Activated CD8-positive, alpha-beta memory T cell treated with anti-CD3 and anti-CD28 coated beads for 1 hour (primary cell): ENCODE results near the gene TEDC2.
"Not testable (repeated sequence)": the region's sequence is repeated elsewhere in the genome, so short reads cannot be mapped to it uniquely, and the experiment has no call there.

Experiments
- DNase-seq, 2 donors: peaks; one replicate each; pipeline ENCODE4 v3.0.0-alpha.2; 2020; ENCODE audit warnings: low read depth in 1 of 2; ENCODE audit errors: extremely low read depth in 1 of 2

Gene TEDC2

GRCh38 chr16:2437032-2437790 lies 22.7 kb upstream of the TEDC2 start:
- no peak for DNase-seq

GRCh38 chr16:2438121-2438520 lies 21.8 kb upstream of the TEDC2 start:
- no peak for DNase-seq

GRCh38 chr16:2439598-2439997 lies 20.3 kb upstream of the TEDC2 start:
- no peak for DNase-seq

- not testable (repeated sequence) for DNase-seq
Observed at GRCh38 chr16:2441143-2441804, 18.6 kb upstream of the TEDC2 start.

- DNase-seq = no peak
Observed at GRCh38 chr16:2443555-2443954, 16.4 kb upstream of the TEDC2 start.

GRCh38 chr16:2447920-2448583 lies 11.9 kb upstream of the TEDC2 start:
- DNase-seq = no peak

- DNase-seq = no peak
Observed at GRCh38 chr16:2449118-2449517, 10.8 kb upstream of the TEDC2 start.

- no peak for DNase-seq
Observed at GRCh38 chr16:2450535-2450934, 9.4 kb upstream of the TEDC2 start.

- no peak for DNase-seq
Observed at GRCh38 chr16:2450975-2451381, 8.9 kb upstream of the TEDC2 start.

- no peak for DNase-seq
Observed at GRCh38 chr16:2451851-2452320, 8.0 kb upstream of the TEDC2 start.

- DNase-seq = no peak
Observed at GRCh38 chr16:2452650-2453049, 7.3 kb upstream of the TEDC2 start.

- DNase-seq = no peak
Observed at GRCh38 chr16:2455081-2455845, 4.6 kb upstream of the TEDC2 start.

GRCh38 chr16:2456551-2457153 lies 3.3 kb upstream of the TEDC2 start:
- DNase-seq = no peak

GRCh38 chr16:2457267-2457666 lies 2.6 kb upstream of the TEDC2 start:
- no peak for DNase-seq

GRCh38 chr16:2457946-2458345 lies 2.0 kb upstream of the TEDC2 start:
- DNase-seq = no peak

GRCh38 chr16:2458887-2459646 lies 842 bp upstream of the TEDC2 start:
- no peak for DNase-seq

- DNase-seq = no peak
Observed at GRCh38 chr16:2460391-2460713, 443 bp downstream of the TEDC2 start.

GRCh38 chr16:2460916-2461315 lies 1.0 kb downstream of the TEDC2 start:
- no peak for DNase-seq

- DNase-seq = no peak
Observed at GRCh38 chr16:2462031-2462866, 2.3 kb downstream of the TEDC2 start.
